ENCODE data around the gene C17orf75.
A peak's percentile ranks its signal among the peaks of the same experiment; 100 is the strongest.
"Not testable (repeated sequence)": the region's sequence is repeated elsewhere in the genome, so short reads cannot be mapped to it uniquely, and the experiment has no call there.

The C17orf75 gene

DNA sequence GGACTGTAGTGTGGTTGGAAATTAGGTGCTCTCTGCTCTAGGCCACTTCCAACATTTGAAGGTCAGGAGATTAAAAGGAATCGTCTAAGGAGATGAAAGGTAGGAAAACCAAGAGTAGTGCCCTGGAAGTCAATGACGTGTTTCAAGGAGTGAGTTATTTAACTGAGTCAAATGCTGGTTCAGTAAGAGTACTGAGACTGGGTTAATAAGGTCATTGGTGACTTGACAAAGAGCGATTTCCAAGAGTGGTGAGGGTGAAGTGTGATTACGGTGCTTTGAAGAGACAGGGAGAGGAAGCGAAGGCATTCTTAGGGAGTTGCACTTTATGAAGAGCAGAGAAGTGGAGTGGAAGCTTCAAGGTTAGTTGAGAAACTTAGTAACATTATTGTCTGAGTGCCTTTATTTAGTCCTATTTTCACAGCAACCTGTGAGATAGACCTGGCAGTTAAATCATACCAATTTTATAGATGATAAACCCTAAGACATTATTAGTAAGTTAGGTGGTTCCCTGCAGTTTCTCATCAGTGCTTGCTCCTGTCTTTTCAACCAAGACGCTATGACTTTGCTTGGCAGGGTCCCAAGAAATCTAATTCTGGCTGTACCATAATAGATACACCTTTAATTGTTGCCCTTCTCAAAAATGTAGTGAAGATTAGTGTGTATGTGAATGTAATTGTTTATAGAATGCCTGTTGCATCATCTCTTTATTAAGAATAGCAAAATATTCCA is 13.8 kb upstream of the C17orf75 start:
- DNase-seq (ENCODE audit: insufficient read length, low spot score) (no peak), FAIRE-seq (no peak)
- TF ChIP-seq POLR2A (IDR thresholded peaks at IDR 0.05; ENCODE audit: low read depth, low read length), result no peak

GRCh38 chr17:32352734-32353133 is 10.8 kb upstream of the C17orf75 start:
- FAIRE-seq; DNase-seq (ENCODE audit: insufficient read length, low spot score): not testable (repeated sequence)

GRCh38 chr17:32350666-32351418 is 8.9 kb upstream of the C17orf75 start:
- no peak for TF ChIP-seq POLR2A (IDR thresholded peaks at IDR 0.05; ENCODE audit: low read depth, low read length)
- DNase-seq (ENCODE audit: insufficient read length, low spot score) (no peak), FAIRE-seq (no peak)

GRCh38 chr17:32349854-32350665 is 8.1 kb upstream of the C17orf75 start, which contains the start of gene ZNF207:
TSS of gene ZNF207 (plus strand) at chr17:32350157. CDS start at chr17:32350286, 129 bp downstream.
- FAIRE-seq, result peak; percentile 70
- TF ChIP-seq POLR2A (IDR thresholded peaks at IDR 0.05; ENCODE audit: low read depth, low read length), result peak; percentile 97
- DNase-seq (ENCODE audit: insufficient read length, low spot score), result peak; percentile 79

GRCh38 chr17:32349503-32349853 is 7.5 kb upstream of the C17orf75 start:
- FAIRE-seq (no peak), DNase-seq (ENCODE audit: insufficient read length, low spot score) (no peak)
- no peak for TF ChIP-seq POLR2A (IDR thresholded peaks at IDR 0.05; ENCODE audit: low read depth, low read length)

DNA sequence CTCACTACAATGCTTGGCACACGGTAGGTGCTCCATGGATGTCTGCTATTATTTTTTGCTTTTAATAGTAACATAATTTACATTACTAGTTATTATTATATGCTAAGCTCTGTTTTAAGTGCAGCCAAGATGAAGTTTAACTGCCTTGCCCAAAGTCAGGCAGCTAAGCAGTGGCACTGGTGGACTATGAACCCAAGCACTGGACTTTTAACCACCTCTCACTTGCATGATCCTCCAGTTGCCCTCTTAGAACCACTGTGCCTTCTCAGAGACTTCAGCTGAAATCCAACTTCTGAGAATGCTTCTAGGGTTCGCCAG is 6.5 kb upstream of the C17orf75 start:
- no peak for TF ChIP-seq POLR2A (IDR thresholded peaks at IDR 0.05; ENCODE audit: low read depth, low read length)
- FAIRE-seq (no peak), DNase-seq (ENCODE audit: insufficient read length, low spot score) (no peak)

DNA sequence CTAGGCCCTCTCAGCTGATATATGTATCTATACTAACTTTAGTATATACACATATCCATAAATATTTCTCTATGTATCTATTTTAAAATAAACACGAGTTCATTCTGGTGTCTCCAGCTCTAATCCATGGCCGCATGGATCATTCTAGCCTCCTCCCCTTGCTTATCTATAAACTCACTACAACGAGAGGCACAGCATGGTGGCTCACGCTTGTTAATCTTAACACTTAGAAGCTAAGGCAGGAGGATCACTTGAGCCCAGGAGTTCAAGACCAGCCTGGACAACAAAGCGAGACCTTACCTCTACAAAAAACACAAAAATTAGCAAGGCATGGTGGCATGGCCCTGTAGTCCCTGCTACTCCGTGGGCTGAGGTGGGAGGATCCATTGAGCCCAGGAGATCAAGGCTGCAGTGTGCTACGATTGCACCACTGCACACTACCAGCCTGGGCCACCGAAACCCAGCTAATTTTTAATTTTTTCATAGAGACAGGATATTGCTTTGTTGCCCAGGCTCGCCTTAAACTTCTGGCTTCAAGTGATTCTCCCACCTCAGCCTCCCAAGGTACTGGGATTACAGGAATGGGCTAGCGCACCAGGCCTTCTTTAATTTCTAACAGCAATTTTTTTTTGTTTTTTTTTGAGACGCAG is 4.1 kb upstream of the C17orf75 start:
- FAIRE-seq (no peak), DNase-seq (ENCODE audit: insufficient read length, low spot score) (no peak)
- no peak for TF ChIP-seq POLR2A (IDR thresholded peaks at IDR 0.05; ENCODE audit: low read depth, low read length)

DNA sequence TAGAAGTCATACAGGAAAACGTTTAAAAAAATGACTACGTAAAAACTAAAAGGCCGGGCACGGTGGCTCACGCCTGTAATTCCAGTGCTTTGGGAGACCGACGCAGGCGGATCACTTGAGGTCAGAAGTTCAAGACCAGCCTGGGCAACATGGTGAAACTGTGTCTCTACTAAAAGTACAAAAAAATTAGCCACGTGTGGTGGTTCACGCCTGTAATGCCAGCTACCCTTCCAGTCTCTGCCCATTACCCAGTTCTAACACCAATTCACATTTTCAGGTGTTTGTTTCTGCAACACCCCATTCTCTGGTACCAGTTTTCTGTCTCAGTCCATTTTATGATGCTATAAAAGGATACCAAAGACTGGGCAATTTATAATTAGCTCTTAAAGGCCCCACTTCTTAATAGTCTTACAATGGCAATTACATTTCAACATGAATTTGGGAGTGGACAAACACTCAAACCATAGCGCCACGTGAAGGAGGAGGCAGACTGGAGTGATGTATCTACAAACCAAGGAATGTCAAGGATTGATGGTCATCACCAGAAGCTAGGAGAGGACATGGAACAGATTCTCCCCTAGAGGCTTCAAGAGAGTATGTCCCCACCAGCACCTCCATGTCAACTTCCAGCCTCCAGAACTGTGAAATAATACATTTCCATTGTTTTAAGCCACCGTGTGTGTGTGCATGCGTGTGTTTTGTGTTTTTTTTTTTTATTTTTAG is 791 bp upstream of the C17orf75 start:
- no peak for TF ChIP-seq POLR2A (IDR thresholded peaks at IDR 0.05; ENCODE audit: low read depth, low read length)
- DNase-seq (ENCODE audit: insufficient read length, low spot score) (no peak), FAIRE-seq (no peak)

DNA sequence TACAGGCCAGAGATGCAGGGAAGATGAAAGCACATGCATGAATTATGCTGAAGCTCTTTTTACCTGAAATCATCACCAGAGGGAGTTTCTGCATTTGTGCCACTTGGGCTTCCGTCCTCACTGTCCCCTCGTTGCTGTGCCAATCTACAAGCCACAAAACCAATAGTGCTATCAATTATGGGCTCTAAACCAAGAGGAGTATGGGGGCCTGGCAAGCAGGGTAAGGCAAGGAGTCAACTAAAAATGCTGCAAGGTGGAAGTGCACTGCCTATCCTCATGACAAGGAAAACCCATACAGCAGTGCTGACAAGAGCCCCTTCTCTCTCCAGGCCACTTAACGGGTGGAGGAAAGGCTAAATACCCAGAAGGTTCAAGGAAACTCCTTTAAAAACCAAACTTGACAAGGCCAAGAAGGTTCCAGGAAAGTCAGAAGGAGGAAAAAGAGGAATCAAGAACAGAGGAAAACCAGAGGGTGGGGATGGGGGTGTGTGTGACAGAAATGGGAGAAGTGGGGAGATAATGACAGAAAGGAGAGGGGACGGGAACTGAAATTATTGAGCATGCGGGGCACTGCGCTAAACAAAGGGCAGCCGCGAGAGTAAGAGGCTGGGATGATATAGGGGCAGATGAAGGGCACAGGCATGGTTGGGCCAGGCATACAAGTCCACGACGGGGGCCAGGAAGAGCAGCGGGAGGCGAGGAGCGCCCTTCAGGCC is 674 bp downstream of the C17orf75 start:
- TF ChIP-seq POLR2A (IDR thresholded peaks at IDR 0.05; ENCODE audit: low read depth, low read length), result no peak
- DNase-seq (ENCODE audit: insufficient read length, low spot score), result no peak
- FAIRE-seq, result no peak

GRCh38 chr17:32335687-32336086 is 6.3 kb downstream of the C17orf75 start:
- no peak for FAIRE-seq

DNA sequence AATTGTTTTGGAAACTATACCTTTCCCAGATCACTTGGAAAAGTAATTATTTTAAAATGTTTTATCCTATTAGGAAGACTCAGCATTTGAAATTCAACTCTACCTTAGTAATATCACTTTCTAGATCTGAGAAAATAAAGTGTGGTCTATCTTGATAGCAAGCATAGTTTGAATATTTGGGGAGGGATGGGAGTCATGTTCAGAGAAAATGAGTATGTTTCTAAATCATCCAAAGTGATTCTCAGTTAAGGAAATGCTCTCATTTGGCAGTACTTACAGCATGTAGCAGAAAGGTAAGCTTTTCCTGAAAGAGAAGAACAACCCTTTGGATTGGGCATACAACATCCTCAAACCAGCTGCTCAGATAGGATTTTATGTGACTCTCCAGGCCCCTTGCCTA is 6.9 kb downstream of the C17orf75 start:
- no peak for FAIRE-seq
- no peak for DNase-seq (ENCODE audit: insufficient read length, low spot score)
- no peak for TF ChIP-seq POLR2A (IDR thresholded peaks at IDR 0.05; ENCODE audit: low read depth, low read length)

More at GRCh38 chr17:32335687-32336086, 6.3 kb downstream of the C17orf75 start:
- no peak for DNase-seq (ENCODE audit: insufficient read length, low spot score)
- TF ChIP-seq POLR2A (IDR thresholded peaks at IDR 0.05; ENCODE audit: low read depth, low read length), result no peak

DNA sequence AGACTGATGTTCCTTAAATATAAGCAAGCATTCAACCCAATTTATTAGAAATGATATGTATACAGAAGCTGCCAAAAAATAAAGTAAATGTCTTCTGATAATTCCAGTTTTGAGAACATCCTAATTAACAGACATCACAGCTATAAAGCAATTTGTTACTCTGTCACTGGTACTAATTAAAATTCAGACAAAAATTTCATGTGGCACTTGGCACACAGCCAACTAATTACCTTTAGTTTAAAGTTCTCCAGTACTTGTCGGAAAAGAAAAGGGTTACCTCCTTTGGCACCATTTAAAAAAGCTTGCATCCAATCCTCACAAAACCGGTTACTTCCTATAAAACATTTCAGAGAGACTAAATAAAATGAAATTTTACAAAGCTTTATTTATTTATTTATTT is 8.8 kb downstream of the C17orf75 start:
- DNase-seq (ENCODE audit: insufficient read length, low spot score), result no peak
- no peak for TF ChIP-seq POLR2A (IDR thresholded peaks at IDR 0.05; ENCODE audit: low read depth, low read length)
- no peak for FAIRE-seq

All from H54 (cell line).